ENCODE results near the gene ZBP1.

GRCh38 chr20:57609842-57610167 is 10.4 kb downstream of the ZBP1 start:
- TF ChIP-seq SP1 (IDR thresholded peaks at IDR 0.05) = no peak
- TF ChIP-seq FOXM1 (IDR thresholded peaks at IDR 0.05; ENCODE audit: borderline replicate concordance) = no peak
- TF ChIP-seq BHLHE40 (IDR thresholded peaks at IDR 0.05; ENCODE audit: borderline replicate concordance) = no peak
- TF ChIP-seq SUZ12 (IDR thresholded peaks at IDR 0.05) = no peak
- TF ChIP-seq FOXK2 (IDR thresholded peaks at IDR 0.05) = no peak
- TF ChIP-seq LEF1 (IDR thresholded peaks at IDR 0.05; ENCODE audit: borderline replicate concordance) = no peak
- no peak for TF ChIP-seq FOXA1 (IDR thresholded peaks at IDR 0.05)
- TF ChIP-seq CTBP1 (IDR thresholded peaks at IDR 0.05; ENCODE audit: borderline replicate concordance) = no peak
- TF ChIP-seq ELF4 (IDR thresholded peaks at IDR 0.05) = no peak
- TF ChIP-seq HDGF (IDR thresholded peaks at IDR 0.05; ENCODE audit: borderline replicate concordance) = no peak
- no peak for TF ChIP-seq ARNT (IDR thresholded peaks at IDR 0.05)
- TF ChIP-seq TARDBP (IDR thresholded peaks at IDR 0.05) = no peak

Data from HEK293T (cell line).